Measurements from ENCODE around the gene CABLES1.

The CABLES1 gene

DNA sequence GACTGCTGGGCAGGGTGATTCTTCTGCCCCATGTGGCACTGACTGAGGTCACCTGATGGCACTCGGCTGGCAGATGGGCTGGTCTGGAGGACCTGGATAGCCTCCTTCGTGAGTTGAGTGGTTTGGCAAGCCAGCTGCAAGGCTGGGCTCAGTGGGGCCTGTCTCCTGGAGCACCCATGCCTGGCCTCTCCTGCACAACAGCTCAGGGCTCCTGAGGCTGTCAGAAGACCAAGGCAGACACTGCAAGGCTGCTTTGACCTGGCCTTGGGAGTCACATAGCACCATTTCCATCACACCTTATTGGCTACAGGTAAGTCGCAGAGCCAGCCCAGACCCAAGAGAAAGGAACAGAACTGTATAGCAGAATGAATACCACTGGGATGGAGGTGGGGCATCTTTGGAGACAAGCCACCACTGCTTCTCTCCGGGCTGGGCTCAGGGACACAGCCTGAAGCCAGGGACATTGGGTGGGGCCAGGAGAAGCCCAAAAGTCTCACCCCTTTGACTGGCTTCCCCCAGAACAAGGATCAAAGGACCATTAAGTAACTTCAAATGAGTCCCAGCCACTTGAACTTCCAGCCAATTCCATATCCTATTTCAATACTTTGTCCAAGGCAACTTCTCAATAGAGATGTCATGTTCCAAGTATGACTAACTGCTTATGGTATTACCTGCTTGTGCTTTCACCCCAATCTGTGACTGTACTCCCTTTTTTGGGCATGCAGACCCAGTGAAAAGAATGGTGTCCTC is 156.3 kb downstream of the CABLES1 start:
- no peak for TF ChIP-seq CTCF (IDR thresholded peaks at IDR 0.05; ENCODE audit: low read depth, low read length)
- no peak overlapping the region for H3K4me3 ChIP-seq (ENCODE audit: low read depth, low read length)

DNA sequence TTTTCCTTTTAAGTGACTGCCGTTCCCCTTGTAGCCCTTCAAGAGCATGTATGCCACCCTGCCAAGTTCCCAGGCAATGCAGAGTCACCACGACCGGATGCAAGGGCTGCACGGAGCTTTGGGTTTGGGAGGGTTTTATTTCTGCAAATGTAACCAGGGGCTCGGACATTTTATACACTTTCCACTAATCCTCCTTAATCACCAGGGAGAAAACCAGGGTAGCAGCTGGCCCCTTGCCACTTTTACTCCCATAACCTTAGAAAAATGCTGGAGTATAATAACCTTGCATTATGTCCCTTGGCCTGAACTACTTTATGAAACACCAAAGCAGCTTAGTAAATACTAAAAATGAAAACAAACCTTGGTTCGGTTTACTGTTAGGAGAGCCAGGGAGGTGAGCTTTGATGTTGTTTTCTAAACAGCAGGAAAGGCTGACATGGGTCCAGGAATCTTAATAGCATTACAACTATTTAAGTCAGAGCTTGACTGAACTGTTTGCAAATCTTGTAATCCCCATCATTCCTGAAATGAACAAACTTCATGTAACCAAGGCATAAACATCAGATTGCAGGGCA is 165.0 kb downstream of the CABLES1 start:
- H3K4me3 ChIP-seq (ENCODE audit: low read depth, low read length) = no peak overlapping the region
- no peak for TF ChIP-seq CTCF (IDR thresholded peaks at IDR 0.05; ENCODE audit: low read depth, low read length)

GRCh38 chr18:23301972-23302371 is 166.7 kb downstream of the CABLES1 start:
- H3K4me3 ChIP-seq (ENCODE audit: low read depth, low read length) = no peak overlapping the region

GRCh38 chr18:23302511-23302850 is 167.2 kb downstream of the CABLES1 start:
- TF ChIP-seq CTCF (IDR thresholded peaks at IDR 0.05; ENCODE audit: low read depth, low read length) = no peak
- no peak overlapping the region for H3K4me3 ChIP-seq (ENCODE audit: low read depth, low read length)

More at GRCh38 chr18:23301972-23302371, 166.7 kb downstream of the CABLES1 start:
- TF ChIP-seq CTCF (IDR thresholded peaks at IDR 0.05; ENCODE audit: low read depth, low read length) = no peak

- H3K4me3 ChIP-seq (ENCODE audit: low read depth, low read length) = no peak overlapping the region
- TF ChIP-seq CTCF (IDR thresholded peaks at IDR 0.05; ENCODE audit: low read depth, low read length) = no peak
Measured at GRCh38 chr18:23302851-23303527, 167.7 kb downstream of the CABLES1 start.

- H3K4me3 ChIP-seq (ENCODE audit: low read depth, low read length) = no peak overlapping the region
- TF ChIP-seq CTCF (IDR thresholded peaks at IDR 0.05; ENCODE audit: low read depth, low read length) = no peak
Measured at GRCh38 chr18:23306822-23307221, 171.5 kb downstream of the CABLES1 start.

Measured in WI38 (cell line).